ENCODE data around the gene DDX17. TPM values are rescaled to one million over a fixed set of nuclear protein-coding genes. Genes with fewer than 3 reads are reported as not detected.

DDX17 gene
- total and polyA plus RNA-seq, 9 of the 15 experiments (the other 6 are each of a cell fraction or from before 2014, with no cell fraction given): 17.6 to 421 (median 189) TPM

- Histone ChIP-seq H3K36me3 (ENCODE audit: control insufficient read depth, insufficient read depth, low read length) (peaks cover 94% of the 10 kb centered on the region), H3K9me1 (ENCODE audit: control insufficient read depth, insufficient read depth, low read length) (peaks cover 3% of the 10 kb centered on the region), H4K20me1 (replicated peaks; ENCODE audit: control insufficient read depth, insufficient read depth, low read length) (no peaks in the 10 kb centered on the region), H3K4me2 (ENCODE audit: insufficient read depth, low read length) (no peak overlapping the region), H3K79me2 (ENCODE audit: control insufficient read depth, insufficient read depth, low read length) (peaks cover 10% of the 10 kb centered on the region), H3K4me1 (replicated peaks in 1 of 2; ENCODE audit: control insufficient read depth in 2 of 2, insufficient read depth in 2 of 2, low read length in 2 of 2) (no peaks in the 10 kb centered on the region), H2AFZ (ENCODE audit: low read depth, low read length) (no peak overlapping the region), H3K9me3 (replicated peaks; ENCODE audit: control insufficient read depth, insufficient read depth, low read depth, low read length) (no peaks in the 10 kb centered on the region), H3K9ac (ENCODE audit: insufficient read depth in 1 of 2, low read depth in 2 of 2, low read length in 2 of 2) (no peak overlapping the region), H3K27me3 (ENCODE audit: control insufficient read depth in 2 of 2, insufficient read depth in 2 of 2, low read length in 2 of 2) (no peaks in the 10 kb centered on the region), H3K4me3 (no peak overlapping the region), H3K27ac (ENCODE audit: extremely low read depth, low read depth, low read length) (no peak overlapping the region)
- FAIRE-seq (no peak), ATAC-seq (no peak; the same call in 2 of the 3 replicates), DNase-seq (ENCODE audit: extremely low read depth in 1 of 4, low spot score in 3 of 4) (no peak)
- WGBS (ENCODE audit: insufficient coverage, low coverage, missing lambda C conversion rate): 75% methylated on average over 4 of the region's 5 CpGs
- no TSS peak for BruUV-seq (replicated peaks)
- POLR2A ChIA-PET: interaction anchor here (1.5 to 2.4 kb wide), 3 partner anchors 9 to 10 kb away, joined by 4 to 13 read pairs (median 8); no protein-coding TSS in a partner anchor
- in situ Hi-C loops (cut with MboI): no loop called here
- CTCF ChIA-PET (ENCODE audit: low intra/inter-chr PET ratio): no interaction called here
- intact Hi-C loops (cut with micrococcal nuclease): no loop called here
- TF ChIP-seq CHAMP1 (IDR thresholded peaks at IDR 0.05): no peak
- TF ChIP-seq U2AF2 (optimal IDR thresholded peaks at IDR 0.05; ENCODE audit: low read depth, low read length): no peak
- TF ChIP-seq, protein P1, sequence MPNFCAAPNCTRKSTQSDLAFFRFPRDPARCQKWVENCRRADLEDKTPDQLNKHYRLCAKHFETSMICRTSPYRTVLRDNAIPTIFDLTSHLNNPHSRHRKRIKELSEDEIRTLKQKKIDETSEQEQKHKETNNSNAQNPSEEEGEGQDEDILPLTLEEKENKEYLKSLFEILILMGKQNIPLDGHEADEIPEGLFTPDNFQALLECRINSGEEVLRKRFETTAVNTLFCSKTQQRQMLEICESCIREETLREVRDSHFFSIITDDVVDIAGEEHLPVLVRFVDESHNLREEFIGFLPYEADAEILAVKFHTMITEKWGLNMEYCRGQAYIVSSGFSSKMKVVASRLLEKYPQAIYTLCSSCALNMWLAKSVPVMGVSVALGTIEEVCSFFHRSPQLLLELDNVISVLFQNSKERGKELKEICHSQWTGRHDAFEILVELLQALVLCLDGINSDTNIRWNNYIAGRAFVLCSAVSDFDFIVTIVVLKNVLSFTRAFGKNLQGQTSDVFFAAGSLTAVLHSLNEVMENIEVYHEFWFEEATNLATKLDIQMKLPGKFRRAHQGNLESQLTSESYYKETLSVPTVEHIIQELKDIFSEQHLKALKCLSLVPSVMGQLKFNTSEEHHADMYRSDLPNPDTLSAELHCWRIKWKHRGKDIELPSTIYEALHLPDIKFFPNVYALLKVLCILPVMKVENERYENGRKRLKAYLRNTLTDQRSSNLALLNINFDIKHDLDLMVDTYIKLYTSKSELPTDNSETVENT (CRISPR knock-in tag; IDR thresholded peaks at IDR 0.05): no peak
- TF ChIP-seq, protein P2, sequence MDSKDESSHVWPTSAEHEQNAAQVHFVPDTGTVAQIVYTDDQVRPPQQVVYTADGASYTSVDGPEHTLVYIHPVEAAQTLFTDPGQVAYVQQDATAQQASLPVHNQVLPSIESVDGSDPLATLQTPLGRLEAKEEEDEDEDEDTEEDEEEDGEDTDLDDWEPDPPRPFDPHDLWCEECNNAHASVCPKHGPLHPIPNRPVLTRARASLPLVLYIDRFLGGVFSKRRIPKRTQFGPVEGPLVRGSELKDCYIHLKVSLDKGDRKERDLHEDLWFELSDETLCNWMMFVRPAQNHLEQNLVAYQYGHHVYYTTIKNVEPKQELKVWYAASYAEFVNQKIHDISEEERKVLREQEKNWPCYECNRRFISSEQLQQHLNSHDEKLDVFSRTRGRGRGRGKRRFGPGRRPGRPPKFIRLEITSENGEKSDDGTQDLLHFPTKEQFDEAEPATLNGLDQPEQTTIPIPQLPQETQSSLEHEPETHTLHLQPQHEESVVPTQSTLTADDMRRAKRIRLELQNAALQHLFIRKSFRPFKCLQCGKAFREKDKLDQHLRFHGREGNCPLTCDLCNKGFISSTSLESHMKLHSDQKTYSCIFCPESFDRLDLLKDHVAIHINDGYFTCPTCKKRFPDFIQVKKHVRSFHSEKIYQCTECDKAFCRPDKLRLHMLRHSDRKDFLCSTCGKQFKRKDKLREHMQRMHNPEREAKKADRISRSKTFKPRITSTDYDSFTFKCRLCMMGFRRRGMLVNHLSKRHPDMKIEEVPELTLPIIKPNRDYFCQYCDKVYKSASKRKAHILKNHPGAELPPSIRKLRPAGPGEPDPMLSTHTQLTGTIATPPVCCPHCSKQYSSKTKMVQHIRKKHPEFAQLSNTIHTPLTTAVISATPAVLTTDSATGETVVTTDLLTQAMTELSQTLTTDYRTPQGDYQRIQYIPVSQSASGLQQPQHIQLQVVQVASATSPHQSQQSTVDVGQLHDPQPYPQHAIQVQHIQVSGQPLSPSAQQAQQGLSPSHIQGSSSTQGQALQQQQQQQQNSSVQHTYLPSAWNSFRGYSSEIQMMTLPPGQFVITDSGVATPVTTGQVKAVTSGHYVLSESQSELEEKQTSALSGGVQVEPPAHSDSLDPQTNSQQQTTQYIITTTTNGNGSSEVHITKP (IDR thresholded peaks at IDR 0.05; ENCODE audit: partially characterized antibody): peak; percentile 18
Observed at GRCh38 chr22:38491707-38492348, 14.3 kb downstream of the DDX17 start.
